Measurements from ENCODE around the gene RPUSD3. TPM values are rescaled to one million over a fixed set of nuclear protein-coding genes. Genes with fewer than 3 reads are reported as not detected.
"Not testable (repeated sequence)": the region's sequence is repeated elsewhere in the genome, so short reads cannot be mapped to it uniquely, and the experiment has no call there.

RPUSD3 gene
- total RNA-seq, 4 donors from 2014 or later: 9.7 to 35.8 (median 26.9) TPM

DNA sequence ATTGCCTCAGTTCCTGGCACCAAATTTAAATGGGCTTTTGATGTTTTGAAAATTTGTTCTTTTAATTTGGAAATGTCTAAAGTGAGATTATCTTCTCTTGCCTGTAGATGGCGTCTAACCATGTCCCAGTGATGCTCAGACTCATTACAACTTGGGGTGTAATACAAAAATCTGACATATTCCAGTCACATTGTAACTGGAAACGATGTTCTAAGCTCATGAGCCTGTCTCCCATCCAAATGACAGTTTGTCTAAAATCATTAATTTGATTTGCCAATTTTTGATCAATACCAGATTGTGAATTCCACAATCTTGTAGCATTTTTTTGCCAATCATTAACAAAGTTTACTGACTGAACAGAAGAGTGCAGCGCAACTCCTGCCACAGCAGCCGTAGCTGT, 5.1 kb upstream of the RPUSD3 start:
- H3K27ac ChIP-seq; H3K36me3 ChIP-seq; H3K4me3 ChIP-seq; DNase-seq; H3K27me3 ChIP-seq; H3K9me3 ChIP-seq; intact Hi-C loops (cut with DNase I; ENCODE audit: low total_unique reads); H3K4me1 ChIP-seq: not testable (repeated sequence)
- TF ChIP-seq, protein P1, sequence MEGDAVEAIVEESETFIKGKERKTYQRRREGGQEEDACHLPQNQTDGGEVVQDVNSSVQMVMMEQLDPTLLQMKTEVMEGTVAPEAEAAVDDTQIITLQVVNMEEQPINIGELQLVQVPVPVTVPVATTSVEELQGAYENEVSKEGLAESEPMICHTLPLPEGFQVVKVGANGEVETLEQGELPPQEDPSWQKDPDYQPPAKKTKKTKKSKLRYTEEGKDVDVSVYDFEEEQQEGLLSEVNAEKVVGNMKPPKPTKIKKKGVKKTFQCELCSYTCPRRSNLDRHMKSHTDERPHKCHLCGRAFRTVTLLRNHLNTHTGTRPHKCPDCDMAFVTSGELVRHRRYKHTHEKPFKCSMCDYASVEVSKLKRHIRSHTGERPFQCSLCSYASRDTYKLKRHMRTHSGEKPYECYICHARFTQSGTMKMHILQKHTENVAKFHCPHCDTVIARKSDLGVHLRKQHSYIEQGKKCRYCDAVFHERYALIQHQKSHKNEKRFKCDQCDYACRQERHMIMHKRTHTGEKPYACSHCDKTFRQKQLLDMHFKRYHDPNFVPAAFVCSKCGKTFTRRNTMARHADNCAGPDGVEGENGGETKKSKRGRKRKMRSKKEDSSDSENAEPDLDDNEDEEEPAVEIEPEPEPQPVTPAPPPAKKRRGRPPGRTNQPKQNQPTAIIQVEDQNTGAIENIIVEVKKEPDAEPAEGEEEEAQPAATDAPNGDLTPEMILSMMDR (IDR thresholded peaks at IDR 0.05): peak; percentile 52 to 74 (median 70)

DNA sequence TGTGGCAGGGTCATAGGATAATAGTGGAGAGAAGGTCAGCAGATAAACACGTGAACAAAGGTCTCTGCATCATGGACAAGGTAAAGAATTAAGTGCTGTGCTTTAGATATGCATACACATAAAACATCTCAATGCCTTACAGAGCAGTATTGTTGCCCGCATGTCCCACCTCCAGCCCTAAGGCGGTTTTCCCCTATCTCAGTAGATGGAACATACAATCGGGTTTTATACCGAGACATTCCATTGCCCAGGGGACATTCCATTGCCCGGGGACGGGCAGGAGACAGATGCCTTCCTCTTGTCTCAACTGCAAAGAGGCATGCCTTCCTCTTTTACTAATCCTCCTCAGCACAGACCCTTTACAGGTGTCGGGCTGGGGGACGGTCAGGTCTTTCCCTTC, 4.1 kb upstream of the RPUSD3 start:
- intact Hi-C loops (cut with DNase I; ENCODE audit: low total_unique reads); H3K9me3 ChIP-seq; H3K27ac ChIP-seq; H3K36me3 ChIP-seq; H3K4me1 ChIP-seq; DNase-seq; H3K4me3 ChIP-seq; H3K27me3 ChIP-seq: not testable (repeated sequence)

GRCh38 chr3:9846931-9847488, 3.2 kb upstream of the RPUSD3 start:
- no peak for TF ChIP-seq POLR2A (IDR thresholded peaks at IDR 0.05)
- TF ChIP-seq, protein P1 (IDR thresholded peaks at IDR 0.05): no peak
- no peaks in the 10 kb centered on the region for H3K36me3 ChIP-seq
- no peaks in the 10 kb centered on the region for H3K27me3 ChIP-seq
- no peak overlapping the region for H3K4me3 ChIP-seq
- H3K4me1 ChIP-seq: peaks cover 0 to 5% of the 10 kb centered on the region in 2 donors
- no peak for DNase-seq
- no peak overlapping the region for H3K27ac ChIP-seq
- no peaks in the 10 kb centered on the region for H3K9me3 ChIP-seq
- intact Hi-C loops (cut with DNase I; ENCODE audit: low total_unique reads): no loop called here

GRCh38 chr3:9846231-9846630, 2.4 kb upstream of the RPUSD3 start:
- Histone ChIP-seq H3K27me3 (no peaks in the 10 kb centered on the region), H3K36me3 (no peaks in the 10 kb centered on the region), H3K4me3 (no peak overlapping the region), H3K4me1 (peaks cover 0 to 5% of the 10 kb centered on the region in 2 donors), H3K27ac (no peak overlapping the region), H3K9me3 (no peaks in the 10 kb centered on the region)
- TF ChIP-seq, protein P1 (IDR thresholded peaks at IDR 0.05): no peak
- TF ChIP-seq POLR2A (IDR thresholded peaks at IDR 0.05): no peak
- no peak for DNase-seq
- intact Hi-C loops (cut with DNase I; ENCODE audit: low total_unique reads): no loop called here

DNA sequence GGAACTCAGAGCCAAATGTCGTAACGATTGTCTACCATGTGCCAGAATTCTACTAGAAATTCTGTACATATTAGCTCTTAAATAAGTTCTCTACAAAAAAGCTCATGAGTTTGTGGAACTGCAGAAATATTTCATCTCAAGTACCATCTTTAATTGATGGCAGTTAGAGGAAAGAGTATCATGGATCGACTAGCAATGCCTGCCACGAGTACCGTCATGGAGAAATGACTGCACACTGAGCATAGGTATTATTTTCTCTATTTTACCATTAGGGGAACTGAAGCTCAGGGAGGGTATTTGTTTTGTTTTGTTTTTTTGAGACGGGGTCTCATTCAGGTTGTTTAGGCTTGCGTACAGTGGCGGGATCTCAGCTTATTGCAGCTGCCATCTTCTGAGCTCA, 2.8 kb downstream of the RPUSD3 start:
- Histone ChIP-seq H3K4me3 (no peak overlapping the region), H3K9me3 (no peaks in the 10 kb centered on the region), H3K27ac (no peak overlapping the region), H3K27me3 (no peaks in the 10 kb centered on the region), H3K36me3 (no peaks in the 10 kb centered on the region), H3K4me1 (peaks cover 0 to 5% of the 10 kb centered on the region in 2 donors)
- TF ChIP-seq POLR2A (IDR thresholded peaks at IDR 0.05): no peak
- TF ChIP-seq, protein P1 (IDR thresholded peaks at IDR 0.05): no peak
- intact Hi-C loops (cut with DNase I; ENCODE audit: low total_unique reads): no loop called here
- no peak for DNase-seq

DNA sequence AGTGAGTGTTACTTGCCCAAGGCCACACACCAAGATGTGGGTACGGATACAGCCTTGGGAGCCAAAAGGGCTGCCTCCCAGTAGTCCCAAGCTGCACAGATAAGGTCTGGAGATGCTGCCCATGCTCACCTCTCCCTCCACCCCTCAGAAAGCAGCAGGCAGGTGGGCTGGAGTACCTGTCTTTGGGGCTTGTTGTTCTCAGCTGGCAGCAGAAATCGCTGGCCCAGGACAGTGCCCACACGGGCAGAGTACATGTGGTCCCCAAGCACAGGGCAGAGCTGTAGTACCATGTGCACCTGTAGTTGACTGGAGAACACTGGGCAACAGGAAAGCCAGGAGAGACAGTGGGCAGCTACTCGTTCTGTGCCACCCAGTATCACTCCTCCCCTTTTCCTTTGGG, 5.0 kb downstream of the RPUSD3 start:
- intact Hi-C loops (cut with DNase I; ENCODE audit: low total_unique reads): no loop called here
- Histone ChIP-seq H3K27me3 (no peaks in the 10 kb centered on the region), H3K4me3 (no peak overlapping the region), H3K9me3 (no peaks in the 10 kb centered on the region), H3K27ac (no peak overlapping the region), H3K4me1 (peaks cover 0 to 5% of the 10 kb centered on the region in 2 donors), H3K36me3 (no peaks in the 10 kb centered on the region)
- no peak for DNase-seq
- TF ChIP-seq, protein P1 (IDR thresholded peaks at IDR 0.05): no peak
- TF ChIP-seq POLR2A (IDR thresholded peaks at IDR 0.05): no peak

Data from uterus (tissue), 4 donors.